Peyer's patch (tissue), 4 donors: Measurements from ENCODE around the gene TCF4. TPM values are rescaled to one million over a fixed set of nuclear protein-coding genes. Genes with fewer than 3 reads are reported as not detected.

Experiments used
- DNase-seq, 3 donors: peaks; one replicate each; pipeline ENCODE4 v3.0.0-alpha.2; 2017 to 2019
- H3K27ac ChIP-seq, 4 donors: fragments of 200-600 bp; sonication (generic); one replicate each; pipeline ENCODE4 v1.5.1; 2016 to 2019
- H3K27me3 ChIP-seq, 2 donors: fragments of 200-600 bp; sonication (generic); one replicate each; pipeline ENCODE4 v1.5.1; 2019
- H3K36me3 ChIP-seq, 3 donors: fragments of 200-600 bp; sonication (generic); one replicate each; pipeline ENCODE4 v1.5.1; 2016 to 2019
- H3K4me1 ChIP-seq, 4 donors: fragments of 200-600 bp; sonication (generic); one replicate each; pipeline ENCODE4 v1.5.1; 2016 to 2019
- H3K4me3 ChIP-seq, 4 donors: fragments of 200-600 bp; sonication (generic); 1 replicate in 3 of 4; 2 replicates in 1 of 4; pipeline ENCODE4 v1.5.1; 2016 to 2019; ENCODE audit warnings: mild to moderate bottlenecking in 1 of 4
- H3K9me3 ChIP-seq, 4 donors: fragments of 200-600 bp; sonication (generic); one replicate each; pipeline ENCODE4 v1.5.1; 2016 to 2019; ENCODE audit warnings: mild to moderate bottlenecking in 1 of 4
- POLR2A ChIP-seq, 2 donors: fragments of 450-650 bp; IDR thresholded peaks; one replicate each; pipeline ENCODE4 v1.5.1; 2017; ENCODE audit warnings: antibody characterized with exemption in 2 of 2, mild to moderate bottlenecking in 2 of 2, moderate library complexity in 2 of 2
- total RNA-seq, 4 donors: library from RNA; depleted of rRNA; stranded (reverse); fragments of >200 nt; gene quantifications; one replicate each; pipeline ENCODE4 v1.1.0, GENCODE V29; 2016
- TF ChIP-seq, protein P1 (sequence below), 6 experiments: fragments of 450-650 bp in 4 of 6; fragments of 200-600 bp in 2 of 6; sonication (generic) in 1 of 6; IDR thresholded peaks; one replicate each; pipeline ENCODE4 v1.5.1; 2017 to 2019; ENCODE audit warnings: antibody characterized with exemption in 6 of 6, mild to moderate bottlenecking in 3 of 6, moderate library complexity in 1 of 6

TCF4 gene
- total RNA-seq, 4 donors from 2014 or later = 11.9 to 190 (median 33.8) TPM

DNA sequence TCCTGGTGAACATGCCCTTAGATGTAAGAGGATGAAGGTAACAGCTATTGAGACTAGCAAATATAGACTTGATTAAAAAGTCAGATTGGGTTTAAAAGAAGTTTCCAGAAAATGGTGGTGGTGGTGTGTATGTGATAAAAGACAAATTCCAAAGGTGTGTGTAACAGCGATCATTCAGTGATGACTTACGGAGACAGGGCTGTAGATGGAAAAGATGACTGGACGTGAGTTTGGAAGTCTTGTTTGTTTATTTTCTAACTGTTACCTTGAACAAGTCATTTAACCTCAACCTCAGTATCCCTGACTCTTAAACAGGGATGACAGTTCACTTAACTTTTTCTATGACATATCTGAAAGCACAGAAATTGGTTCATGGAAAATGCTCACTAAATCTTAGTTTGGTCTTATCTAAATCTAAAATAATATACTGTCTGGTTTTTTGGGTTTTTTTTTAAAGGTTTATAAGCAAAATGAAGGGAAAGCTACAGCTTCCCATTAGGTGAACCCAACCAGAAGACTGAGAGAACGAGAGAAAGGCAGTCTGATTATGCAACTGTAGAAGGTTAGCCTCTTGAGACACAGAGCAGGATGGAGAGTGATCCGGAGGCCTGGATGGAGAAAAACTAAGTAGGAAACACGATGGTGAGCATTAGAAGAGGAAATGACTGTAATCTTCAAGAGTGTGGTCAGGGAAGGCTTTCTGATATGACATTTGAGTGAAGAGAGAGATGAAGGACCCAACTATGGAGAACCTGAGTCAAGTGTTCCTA is 71.9 kb downstream of the TCF4 start:
- TF ChIP-seq, protein P1, sequence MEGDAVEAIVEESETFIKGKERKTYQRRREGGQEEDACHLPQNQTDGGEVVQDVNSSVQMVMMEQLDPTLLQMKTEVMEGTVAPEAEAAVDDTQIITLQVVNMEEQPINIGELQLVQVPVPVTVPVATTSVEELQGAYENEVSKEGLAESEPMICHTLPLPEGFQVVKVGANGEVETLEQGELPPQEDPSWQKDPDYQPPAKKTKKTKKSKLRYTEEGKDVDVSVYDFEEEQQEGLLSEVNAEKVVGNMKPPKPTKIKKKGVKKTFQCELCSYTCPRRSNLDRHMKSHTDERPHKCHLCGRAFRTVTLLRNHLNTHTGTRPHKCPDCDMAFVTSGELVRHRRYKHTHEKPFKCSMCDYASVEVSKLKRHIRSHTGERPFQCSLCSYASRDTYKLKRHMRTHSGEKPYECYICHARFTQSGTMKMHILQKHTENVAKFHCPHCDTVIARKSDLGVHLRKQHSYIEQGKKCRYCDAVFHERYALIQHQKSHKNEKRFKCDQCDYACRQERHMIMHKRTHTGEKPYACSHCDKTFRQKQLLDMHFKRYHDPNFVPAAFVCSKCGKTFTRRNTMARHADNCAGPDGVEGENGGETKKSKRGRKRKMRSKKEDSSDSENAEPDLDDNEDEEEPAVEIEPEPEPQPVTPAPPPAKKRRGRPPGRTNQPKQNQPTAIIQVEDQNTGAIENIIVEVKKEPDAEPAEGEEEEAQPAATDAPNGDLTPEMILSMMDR (IDR thresholded peaks at IDR 0.05) = no peak
- no peak for TF ChIP-seq POLR2A (IDR thresholded peaks at IDR 0.05)
- Histone ChIP-seq H3K4me1 (no peaks in the 10 kb centered on the region), H3K9me3 (no peaks in the 10 kb centered on the region), H3K27me3 (no peaks in the 10 kb centered on the region), H3K27ac (no peak overlapping the region), H3K36me3 (no peaks in the 10 kb centered on the region), H3K4me3 (no peak overlapping the region)
- no peak for DNase-seq

DNA sequence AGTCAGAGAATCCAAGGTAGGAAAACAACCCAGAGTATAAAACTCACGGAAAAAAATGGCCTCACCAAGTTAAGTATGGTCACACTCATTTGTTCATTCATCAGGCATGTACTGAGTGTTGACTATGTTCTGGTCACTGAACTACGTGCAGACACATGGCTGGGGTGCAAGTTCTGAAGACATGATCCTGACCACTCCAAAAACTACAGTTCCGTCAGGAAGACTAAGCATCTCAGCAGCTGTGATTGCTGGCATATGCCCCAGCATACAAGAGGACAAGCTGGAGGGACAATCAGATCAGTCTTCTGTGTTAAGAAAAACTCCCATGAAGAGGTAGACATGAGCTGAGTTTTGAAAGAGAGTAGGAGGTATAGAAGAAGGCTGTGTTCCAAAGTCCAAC is 72.8 kb downstream of the TCF4 start:
- TF ChIP-seq, protein P1 (IDR thresholded peaks at IDR 0.05) = no peak
- TF ChIP-seq POLR2A (IDR thresholded peaks at IDR 0.05) = no peak
- Histone ChIP-seq H3K9me3 (no peaks in the 10 kb centered on the region), H3K4me1 (no peaks in the 10 kb centered on the region), H3K4me3 (no peak overlapping the region), H3K27me3 (no peaks in the 10 kb centered on the region), H3K27ac (no peak overlapping the region), H3K36me3 (no peaks in the 10 kb centered on the region)
- DNase-seq = no peak

DNA sequence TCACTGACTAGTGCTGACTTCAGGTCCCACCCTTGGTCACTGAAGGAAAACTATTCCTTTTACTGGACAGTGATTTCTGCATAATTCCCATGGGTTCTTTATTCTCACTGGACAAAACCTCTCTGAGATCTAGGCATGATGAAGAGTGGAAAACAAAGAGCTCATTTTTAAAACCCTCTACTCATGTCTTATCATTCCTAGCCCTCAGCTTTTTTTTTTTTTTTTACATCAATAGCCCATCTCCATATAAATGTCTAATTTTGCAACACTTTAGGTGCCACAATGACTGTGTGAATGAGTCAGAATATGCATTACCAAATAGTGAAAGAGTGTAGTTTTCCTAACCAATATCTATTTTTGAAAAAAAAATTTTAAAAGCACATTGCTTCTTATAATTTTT is 74.8 kb downstream of the TCF4 start:
- TF ChIP-seq, protein P1 (IDR thresholded peaks at IDR 0.05) = no peak
- no peak for TF ChIP-seq POLR2A (IDR thresholded peaks at IDR 0.05)
- Histone ChIP-seq H3K9me3 (no peaks in the 10 kb centered on the region), H3K4me3 (no peak overlapping the region), H3K36me3 (no peaks in the 10 kb centered on the region), H3K4me1 (no peaks in the 10 kb centered on the region), H3K27me3 (no peaks in the 10 kb centered on the region), H3K27ac (no peak overlapping the region)
- no peak for DNase-seq

DNA sequence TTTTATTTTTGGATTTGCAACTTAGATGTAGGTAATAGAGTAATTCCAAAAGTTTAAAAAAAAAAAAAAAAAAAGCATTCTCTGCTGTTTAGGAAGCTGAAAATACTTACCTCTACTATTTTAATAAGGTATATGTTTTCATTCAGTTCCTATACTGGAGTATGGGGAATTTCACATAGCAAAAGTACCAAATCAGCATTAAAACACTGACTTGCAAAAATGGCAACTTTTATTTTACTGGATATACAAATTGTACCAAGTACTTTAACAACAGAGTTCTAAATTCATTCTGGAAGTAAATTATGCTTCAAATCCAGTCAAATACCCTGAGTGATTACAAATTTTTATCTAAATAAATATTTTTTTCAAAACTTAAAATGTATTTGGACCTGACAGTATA is 76.7 kb downstream of the TCF4 start:
- Histone ChIP-seq H3K27ac (peak overlapping the region in 3 of 4 donors; percentile 57 to 74 (median 64)), H3K9me3 (no peaks in the 10 kb centered on the region), H3K27me3 (no peaks in the 10 kb centered on the region), H3K4me3 (no peak overlapping the region), H3K4me1 (no peaks in the 10 kb centered on the region), H3K36me3 (no peaks in the 10 kb centered on the region)
- TF ChIP-seq, protein P1 (IDR thresholded peaks at IDR 0.05) = no peak
- no peak for TF ChIP-seq POLR2A (IDR thresholded peaks at IDR 0.05)
- no peak for DNase-seq

DNA sequence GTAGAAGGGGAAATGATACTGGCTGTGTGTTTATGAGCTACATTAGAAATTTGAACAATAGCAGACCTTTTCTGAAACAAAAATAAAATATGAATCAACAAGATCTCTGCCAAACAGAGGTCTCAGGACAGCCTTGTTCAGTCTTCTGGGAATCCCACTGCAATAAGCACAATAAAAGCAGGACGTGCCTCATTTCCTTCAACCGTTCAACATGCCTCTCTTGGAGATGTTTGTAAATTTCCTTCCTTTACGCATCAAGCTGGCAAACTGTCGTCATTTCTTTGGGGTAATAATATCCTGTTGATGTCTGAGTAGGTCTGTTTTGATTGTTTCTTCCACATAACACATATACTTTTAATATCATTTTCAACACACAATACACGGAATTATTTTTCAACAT is 77.2 kb downstream of the TCF4 start:
- Histone ChIP-seq H3K27ac (peak overlapping the region; percentile 53 to 74 (median 60)), H3K9me3 (no peaks in the 10 kb centered on the region), H3K27me3 (no peaks in the 10 kb centered on the region), H3K4me1 (no peaks in the 10 kb centered on the region), H3K36me3 (no peaks in the 10 kb centered on the region), H3K4me3 (no peak overlapping the region)
- TF ChIP-seq, protein P1 (IDR thresholded peaks at IDR 0.05) = no peak
- no peak for TF ChIP-seq POLR2A (IDR thresholded peaks at IDR 0.05)
- DNase-seq = no peak
